PC-9 (cell line): ENCODE results near the gene EHBP1L1.

Experiments used
- CTCF ChIP-seq: fragments of 200-600 bp; sonication (generic); conservative IDR thresholded peaks from 2 replicates; pipeline ENCODE4 v1.6.1; 2017; ENCODE audit warnings: mixed run types, antibody characterized with exemption, mild to moderate bottlenecking, moderate library complexity
- EZH2 ChIP-seq: fragments of 200-600 bp; sonication (generic); IDR thresholded peaks from 2 replicates; pipeline ENCODE4 v1.8.0; 2017; ENCODE audit warnings: antibody characterized with exemption, low read depth

GRCh38 chr11:65558930-65559509 is 16.8 kb upstream of the EHBP1L1 start:
- TF ChIP-seq CTCF: no peak
- no peak for TF ChIP-seq EZH2
